DMS 273 (cell line): ENCODE measurements around the gene NOP9.
A peak's percentile ranks its signal among the peaks of the same experiment; 100 is the strongest.

Source experiments
- DNase-seq: peaks from one replicate; lab custom pipeline; 2025; ENCODE audit not compliant: unreplicated experiment; lab: John Stamatoyannopoulos, UW

The NOP9 gene

GRCh38 chr14:24323341-24323740 lies 23.7 kb downstream of the NOP9 start:
- DNase-seq = no peak

- no peak for DNase-seq
Measured at GRCh38 chr14:24324024-24324423, 24.4 kb downstream of the NOP9 start.

GRCh38 chr14:24325041-24325530 lies 25.4 kb downstream of the NOP9 start:
- DNase-seq = no peak

- DNase-seq = no peak
Measured at GRCh38 chr14:24325963-24326362, 26.3 kb downstream of the NOP9 start.

GRCh38 chr14:24327303-24327702 lies 27.7 kb downstream of the NOP9 start:
- no peak for DNase-seq

- peak; percentile 27 for DNase-seq
Measured at GRCh38 chr14:24327914-24328313, 28.3 kb downstream of the NOP9 start.

- no peak for DNase-seq
Measured at GRCh38 chr14:24329073-24329663, 29.5 kb downstream of the NOP9 start.

GRCh38 chr14:24329736-24330135 lies 30.1 kb downstream of the NOP9 start:
- no peak for DNase-seq

GRCh38 chr14:24330973-24331674 lies 31.5 kb downstream of the NOP9 start:
- DNase-seq = no peak

- DNase-seq = no peak
Measured at GRCh38 chr14:24331731-24332267, 32.1 kb downstream of the NOP9 start.

GRCh38 chr14:24332268-24332993 lies 32.8 kb downstream of the NOP9 start:
- peak; percentile 87 for DNase-seq

- peak; percentile 72 for DNase-seq
Measured at GRCh38 chr14:24334431-24335291, 35.0 kb downstream of the NOP9 start, which contains the start of gene ADCY4. ADCY4 (minus strand) TSS chr14:24335071; CDS start chr14:24334652, 419 bp downstream.

GRCh38 chr14:24335461-24336171 lies 36.0 kb downstream of the NOP9 start:
- DNase-seq = no peak

- DNase-seq = no peak
Measured at GRCh38 chr14:24337144-24337823, 37.6 kb downstream of the NOP9 start.

- no peak for DNase-seq
Measured at GRCh38 chr14:24337824-24338175, 38.1 kb downstream of the NOP9 start.

GRCh38 chr14:24338843-24339242 lies 39.2 kb downstream of the NOP9 start:
- no peak for DNase-seq

- DNase-seq = no peak
Measured at GRCh38 chr14:24339284-24340151, 39.9 kb downstream of the NOP9 start, which contains the start of gene RIPK3. RIPK3 (minus strand) TSS chr14:24339991; CDS start chr14:24339826, 165 bp downstream.

GRCh38 chr14:24340606-24341005 lies 41.0 kb downstream of the NOP9 start:
- DNase-seq = no peak
